Right lobe of liver (tissue), 6 donors: ENCODE data around the gene GALK1. TPM values are rescaled to one million over a fixed set of nuclear protein-coding genes. Genes with fewer than 3 reads are reported as not detected.

Source experiments
- ATAC-seq, 4 donors: fragments of 200-7000 bp; cut with Tn5 transposase; one replicate each; pipeline ENCODE4 v1.9.1; 2020; ENCODE audit warnings: mild to moderate bottlenecking in 4 of 4, moderate library complexity in 4 of 4
- DNase-seq, 3 donors: peaks; one replicate each; pipeline ENCODE4 v3.0.0-alpha.2; 2020
- H3K27ac ChIP-seq, 3 donors: fragments of 200-600 bp; one replicate each; pipeline ENCODE4 v1.8.0; 2022
- H3K27me3 ChIP-seq, 2 donors: fragments of 200-600 bp; one replicate each; pipeline ENCODE4 v1.8.0; 2022
- H3K36me3 ChIP-seq, 4 donors: fragments of 200-600 bp; sonication (generic) in 1 of 4; one replicate each; pipeline versions ENCODE4 v1.5.1 to v1.8.0; 2017 to 2022; ENCODE audit warnings: control low read depth in 1 of 4
- H3K4me1 ChIP-seq, 4 donors: fragments of 200-600 bp; sonication (generic) in 1 of 4; one replicate each; pipeline versions ENCODE4 v1.5.1 to v1.8.0; 2017 to 2022; ENCODE audit warnings: control low read depth in 1 of 4
- H3K4me3 ChIP-seq, 3 donors: fragments of 200-600 bp; one replicate each; pipeline ENCODE4 v1.8.0; 2022
- H3K9me3 ChIP-seq, 4 donors: fragments of 200-600 bp; sonication (generic) in 1 of 4; one replicate each; pipeline versions ENCODE4 v1.5.1 to v1.8.0; 2017 to 2022; ENCODE audit warnings: control low read depth in 1 of 4
- CTCF ChIP-seq, 4 donors: fragments of 200-600 bp in 3 of 4; fragments of 450-650 bp in 1 of 4; IDR thresholded peaks; one replicate each; pipeline versions ENCODE4 v1.5.1 to v1.8.0; 2016 to 2022; ENCODE audit warnings: antibody characterized with exemption in 4 of 4, mild to moderate bottlenecking in 2 of 4
- POLR2A ChIP-seq: fragments of 450-650 bp; IDR thresholded peaks from one replicate; pipeline ENCODE4 v1.6.1; 2017; ENCODE audit warnings: antibody characterized with exemption, mild to moderate bottlenecking
- WGBS: methylation state at CpG from one replicate; pipeline ENCODE4 v1.1.6; 2018; ENCODE audit warnings: low coverage, low lambda C conversion rate; ENCODE audit not compliant: insufficient coverage; ENCODE audit errors: missing lambda C conversion rate; 5-methylcytosine and 5-hydroxymethylcytosine counted together
- intact Hi-C, 2 donors: fragments of 100-400 bp; cut with DNase I; formaldehyde crosslinking; loops; one replicate each; pipeline versions ENCODE4 v1.11.2 to v1.14.1; 2022
- total RNA-seq, 6 experiments: library from RNA; depleted of rRNA in 2 of 6; stranded (reverse); fragments of >200 nt in 2 of 6; fragmentation: NEBNext Ultra II Directional in 3 of 6; extraction: Animal tissue kit (Norgen Biotek cat#: 25700) in 3 of 6; gene quantifications; one replicate each; pipeline versions ENCODE4 v1.1.0 to v1.2.4, GENCODE V29; 2016 to 2023
- donor health status: DM: no; HTN: yes; CAD: no.
- donor health status: DM: no; HTN: no; CAD: no.
- donor health status: DM: no; HTN: no; CAD: no.
- donor health status: DM: no; HTN: yes; CAD: no.
- donor health status: DM: no; HTN: yes; CAD: no.

The GALK1 gene
- total RNA-seq, 6 experiments from 2014 or later: 38.6 to 87.4 (median 76.9) TPM

GRCh38 chr17:75758131-75758905 lies 6.7 kb downstream of the GALK1 start:
- no peak for ATAC-seq
- H3K27ac ChIP-seq: no peak overlapping the region

GRCh38 chr17:75757086-75757681 lies 7.8 kb downstream of the GALK1 start:
- intact Hi-C loops: loop anchor here in 1 of 2 donors (10.0 kb wide), 1 partner anchor 68 kb away; no protein-coding TSS in a partner anchor
- DNase-seq: no peak
- 82% methylated on average over 7 of the region's 21 CpGs for WGBS

More at GRCh38 chr17:75758131-75758905, 6.7 kb downstream of the GALK1 start:
- no peak for DNase-seq
- intact Hi-C loops: loop anchor here in 1 of 2 donors (10.0 kb wide), 1 partner anchor 66 kb away; no protein-coding TSS in a partner anchor
- peak in 2 of 4 donors; percentile 12 to 27 for TF ChIP-seq CTCF (IDR thresholded peaks at IDR 0.05)
- no peak for TF ChIP-seq POLR2A
- WGBS: 90% methylated on average over 6 of the region's 41 CpGs
- no peak overlapping the region for H3K4me3 ChIP-seq
- H3K4me1 ChIP-seq: peaks cover 0 to 12% (median 5%) of the 10 kb centered on the region in 4 donors
- no peaks in the 10 kb centered on the region for H3K27me3 ChIP-seq
- no peaks in the 10 kb centered on the region for H3K9me3 ChIP-seq
- H3K36me3 ChIP-seq: peaks cover 0 to 4% (median 0%) of the 10 kb centered on the region in 4 donors

GRCh38 chr17:75756451-75757085 lies 8.4 kb downstream of the GALK1 start:
- H3K36me3 ChIP-seq: peaks cover 0 to 4% (median 0%) of the 10 kb centered on the region in 4 donors
- intact Hi-C loops: loop anchor here in 1 of 2 donors (10.0 kb wide), 1 partner anchor 68 kb away; no protein-coding TSS in a partner anchor
- H3K27me3 ChIP-seq: no peaks in the 10 kb centered on the region
- peaks cover 0 to 12% (median 5%) of the 10 kb centered on the region in 4 donors for H3K4me1 ChIP-seq
- H3K4me3 ChIP-seq: no peak overlapping the region
- no peaks in the 10 kb centered on the region for H3K9me3 ChIP-seq
- WGBS: 87% methylated on average over 3 of the region's 29 CpGs
- TF ChIP-seq POLR2A: no peak
- no peak for TF ChIP-seq CTCF (IDR thresholded peaks at IDR 0.05)
- ATAC-seq (no peak), DNase-seq (peak in 1 of 3 donors; percentile 16)
- H3K27ac ChIP-seq: no peak overlapping the region

More at GRCh38 chr17:75757086-75757681, 7.8 kb downstream of the GALK1 start:
- Histone ChIP-seq H3K36me3 (peaks cover 0 to 4% (median 0%) of the 10 kb centered on the region in 4 donors), H3K27me3 (no peaks in the 10 kb centered on the region), H3K4me3 (no peak overlapping the region), H3K9me3 (no peaks in the 10 kb centered on the region), H3K4me1 (peaks cover 0 to 12% (median 5%) of the 10 kb centered on the region in 4 donors), H3K27ac (no peak overlapping the region)
- ATAC-seq: no peak
- TF ChIP-seq POLR2A: no peak

GRCh38 chr17:75755990-75756389 lies 9.0 kb downstream of the GALK1 start:
- Histone ChIP-seq H3K36me3 (peaks cover 0 to 4% (median 0%) of the 10 kb centered on the region in 4 donors), H3K4me1 (peaks cover 0 to 12% (median 5%) of the 10 kb centered on the region in 4 donors), H3K4me3 (no peak overlapping the region), H3K27ac (no peak overlapping the region), H3K27me3 (no peaks in the 10 kb centered on the region), H3K9me3 (no peaks in the 10 kb centered on the region)
- TF ChIP-seq POLR2A (no peak), CTCF (IDR thresholded peaks at IDR 0.05) (no peak)
- DNase-seq (peak in 1 of 3 donors; percentile 13), ATAC-seq (no peak)
- WGBS: no CpG with 5 or more reads among the region's 2 CpGs
- intact Hi-C loops: loop anchor here in 1 of 2 donors (10.0 kb wide), 1 partner anchor 69 kb away; no protein-coding TSS in a partner anchor
